HG03280 (cell line): ENCODE results near the gene WDTC1.

Experiments
- ATAC-seq: cut with Tn5 transposase; IDR thresholded peaks from one replicate; pipeline ENCODE4 v1.9.1; 2021; ENCODE audit warnings: mild to moderate bottlenecking, moderate library complexity; ENCODE audit not compliant: unreplicated experiment

Gene WDTC1

GRCh38 chr1:27332536-27333281, 98.3 kb downstream of the WDTC1 start:
- ATAC-seq: no peak

- no peak for ATAC-seq
Measured at GRCh38 chr1:27333717-27334279, 99.4 kb downstream of the WDTC1 start.

GRCh38 chr1:27335506-27336422, 101.3 kb downstream of the WDTC1 start:
- no peak for ATAC-seq

- no peak for ATAC-seq
Measured at GRCh38 chr1:27336756-27337155, 102.3 kb downstream of the WDTC1 start.

- no peak for ATAC-seq
Measured at GRCh38 chr1:27338751-27339150, 104.3 kb downstream of the WDTC1 start.

- ATAC-seq: no peak
Measured at GRCh38 chr1:27339213-27339612, 104.8 kb downstream of the WDTC1 start.

- peak; percentile 67 for ATAC-seq
Measured at GRCh38 chr1:27341525-27342252, 107.3 kb downstream of the WDTC1 start, which contains the start of gene SYTL1. TSS of gene SYTL1 (plus strand) at chr1:27342022. CDS start at chr1:27345335, 3,313 bp downstream.

GRCh38 chr1:27342391-27342777, 108.0 kb downstream of the WDTC1 start:
- no peak for ATAC-seq

- ATAC-seq: no peak
Measured at GRCh38 chr1:27342778-27343638, 108.6 kb downstream of the WDTC1 start.

- ATAC-seq: no peak
Measured at GRCh38 chr1:27343639-27344025, 109.2 kb downstream of the WDTC1 start.

GRCh38 chr1:27345272-27345671, 110.8 kb downstream of the WDTC1 start:
- no peak for ATAC-seq

- ATAC-seq: no peak
Measured at GRCh38 chr1:27346357-27346756, 111.9 kb downstream of the WDTC1 start.

GRCh38 chr1:27346991-27347624, 112.7 kb downstream of the WDTC1 start:
- no peak for ATAC-seq

- no peak for ATAC-seq
Measured at GRCh38 chr1:27348861-27349783, 114.7 kb downstream of the WDTC1 start.

GRCh38 chr1:27349784-27350662, 115.6 kb downstream of the WDTC1 start:
- ATAC-seq: no peak

GRCh38 chr1:27350663-27351540, 116.5 kb downstream of the WDTC1 start:
- no peak for ATAC-seq
